HG02642 (cell line): ENCODE data around the gene SGMS2.

Source experiments
- ATAC-seq: cut with Tn5 transposase; IDR thresholded peaks from one replicate; pipeline ENCODE4 v1.9.1; 2021; ENCODE audit warnings: mild to moderate bottlenecking; ENCODE audit not compliant: unreplicated experiment, poor library complexity

The SGMS2 gene

GRCh38 chr4:107824350-107825071 is at the start of gene SGMS2:
Gene SGMS2 (plus strand): TSS chr4:107824932. CDS start chr4:107895554, 70,622 bp downstream.
- ATAC-seq: peak; percentile 77

- ATAC-seq: no peak
These were observed 46.8 kb upstream of the SGMS2 start for GRCh38 chr4:107777890-107778289.

GRCh38 chr4:107778784-107779530 is 45.8 kb upstream of the SGMS2 start:
- no peak for ATAC-seq

GRCh38 chr4:107780665-107781064 is 44.1 kb upstream of the SGMS2 start:
- ATAC-seq: no peak

- no peak for ATAC-seq
These were observed 32.8 kb upstream of the SGMS2 start for GRCh38 chr4:107791902-107792301.

- ATAC-seq: no peak
These were observed 32.0 kb upstream of the SGMS2 start for GRCh38 chr4:107792711-107793110.

- no peak for ATAC-seq
These were observed 30.7 kb upstream of the SGMS2 start for GRCh38 chr4:107793996-107794395.

- ATAC-seq: no peak
These were observed 24.9 kb upstream of the SGMS2 start for GRCh38 chr4:107799669-107800450.

- ATAC-seq: no peak
These were observed 24.0 kb upstream of the SGMS2 start for GRCh38 chr4:107800706-107801105.

GRCh38 chr4:107801766-107802211 is 22.9 kb upstream of the SGMS2 start:
- ATAC-seq: no peak

- no peak for ATAC-seq
These were observed 19.8 kb upstream of the SGMS2 start for GRCh38 chr4:107804956-107805355.

- no peak for ATAC-seq
These were observed 18.5 kb upstream of the SGMS2 start for GRCh38 chr4:107806196-107806595.

GRCh38 chr4:107808572-107808971 is 16.2 kb upstream of the SGMS2 start:
- no peak for ATAC-seq

GRCh38 chr4:107809210-107809609 is 15.5 kb upstream of the SGMS2 start:
- ATAC-seq: no peak

- ATAC-seq: no peak
These were observed 10.0 kb upstream of the SGMS2 start for GRCh38 chr4:107814758-107815157.

- ATAC-seq: no peak
These were observed 9.6 kb upstream of the SGMS2 start for GRCh38 chr4:107815158-107815557.

GRCh38 chr4:107818301-107818910 is 6.3 kb upstream of the SGMS2 start:
- ATAC-seq: no peak

- no peak for ATAC-seq
These were observed 822 bp upstream of the SGMS2 start for GRCh38 chr4:107823870-107824349.

- peak; percentile 40 for ATAC-seq
These were observed 516 bp downstream of the SGMS2 start for GRCh38 chr4:107825072-107825824.
